H1 (cell line): Measurements from ENCODE around the gene KRTAP19-8. TPM values are rescaled to one million over a fixed set of nuclear protein-coding genes. Genes with fewer than 3 reads are reported as not detected.

Source experiments
- CTCF ChIA-PET: fragments of 300-600 bp; sonication (Branson Sonifier 250); formaldehyde crosslinking; loops from one replicate; lab custom pipeline; 2021; ENCODE audit not compliant: partially characterized antibody; lab: Charles Lee
- POLR2A ChIA-PET: fragments of 300-600 bp; sonication (Branson Sonifier 250); formaldehyde crosslinking; loops from one replicate; lab custom pipeline; 2021; ENCODE audit warnings: inconsistent platforms; ENCODE audit not compliant: partially characterized antibody; lab: Charles Lee
- DNase-seq, 2 experiments: peaks; one replicate each; pipeline versions ENCODE4 v3.0.0 to v3.0.0-alpha.2; 2010 to 2022; ENCODE audit warnings: low spot score in 2 of 2, low read depth in 1 of 2, mixed read lengths in 1 of 2
- FAIRE-seq: peaks from 2 replicates; lab custom pipeline; 2011; peaks lifted over from hg19 to GRCh38; lab: Jason Lieb, UNC
- H2AFZ ChIP-seq: 2 replicates; pipeline ENCODE4 v1.8.1; 2012; ENCODE audit warnings: low read length, inconsistent platforms
- H2AK5ac ChIP-seq: 2 replicates; pipeline ENCODE4 v1.6.1; 2013; ENCODE audit warnings: low read depth, low read length
- H2BK120ac ChIP-seq: replicated peaks from 2 replicates; pipeline ENCODE3; 2013; ENCODE audit warnings: low read depth, low read length, inconsistent platforms
- H2BK12ac ChIP-seq: 2 replicates; pipeline ENCODE4 v1.6.1; 2013; ENCODE audit warnings: low read depth, low read length
- H2BK15ac ChIP-seq: 2 replicates; pipeline ENCODE4 v1.6.1; 2013; ENCODE audit warnings: low read length
- H2BK20ac ChIP-seq: 2 replicates; pipeline ENCODE4 v1.6.1; 2013; ENCODE audit warnings: low read length
- H2BK5ac ChIP-seq: 2 replicates; pipeline ENCODE4 v1.6.1; 2013; ENCODE audit warnings: low read depth, low read length
- H3K14ac ChIP-seq: 2 replicates; pipeline ENCODE4 v1.6.1; 2013; ENCODE audit warnings: inconsistent platforms; ENCODE audit not compliant: insufficient read length
- H3K18ac ChIP-seq: 2 replicates; pipeline ENCODE4 v1.6.1; 2013; ENCODE audit warnings: low read length; ENCODE audit errors: extremely low read depth
- H3K23ac ChIP-seq: 2 replicates; pipeline ENCODE4 v1.6.1; 2013; ENCODE audit warnings: inconsistent platforms; ENCODE audit not compliant: insufficient read length
- H3K23me2 ChIP-seq: 2 replicates; pipeline ENCODE4 v1.6.1; 2013; ENCODE audit warnings: low read depth, low read length
- H3K27ac ChIP-seq: 2 replicates; pipeline ENCODE4 v1.6.1; 2011; ENCODE audit warnings: low read depth, low read length, inconsistent platforms
- H3K27me3 ChIP-seq, 4 experiments: replicated peaks in 1 of 4; 1 replicate in 1 of 4; 2 replicates in 3 of 4; pipeline versions ENCODE4 v1.6.1 to v1.8.1; 2011 to 2013; ENCODE audit warnings: low read length in 3 of 4, mild to moderate bottlenecking in 3 of 4, inconsistent platforms in 2 of 4, mixed read lengths in 2 of 4, moderate library complexity in 1 of 4; ENCODE audit not compliant: control insufficient read depth in 3 of 4, insufficient read depth in 3 of 4; ENCODE audit errors: extremely low read depth in 1 of 4
- H3K36me3 ChIP-seq, 4 experiments: 2 replicates each; pipeline versions ENCODE4 v1.6.1 to v1.8.1; 2011 to 2013; ENCODE audit warnings: mild to moderate bottlenecking in 4 of 4, low read length in 3 of 4, moderate library complexity in 2 of 4, control low read depth in 1 of 4, inconsistent platforms in 1 of 4; ENCODE audit not compliant: insufficient read depth in 4 of 4, control insufficient read depth in 2 of 4
- H3K4ac ChIP-seq: replicated peaks from 2 replicates; pipeline ENCODE3; 2013; ENCODE audit warnings: low read length, low read depth, mixed read lengths, inconsistent platforms; ENCODE audit not compliant: insufficient read length
- H3K4me1 ChIP-seq, 4 experiments: replicated peaks in 1 of 4; 1 replicate in 1 of 4; 2 replicates in 3 of 4; pipeline versions ENCODE4 v1.6.1 to v1.8.1; 2011 to 2013; ENCODE audit warnings: low read length in 3 of 4, inconsistent platforms in 2 of 4, mixed read lengths in 1 of 4; ENCODE audit not compliant: insufficient read depth in 4 of 4, control insufficient read depth in 3 of 4
- H3K4me2 ChIP-seq, 2 experiments: 2 replicates each; pipeline versions ENCODE4 v1.6.1 to v1.8.1; 2011 to 2013; ENCODE audit warnings: low read depth in 2 of 2, low read length in 2 of 2, control low read depth in 1 of 2, inconsistent platforms in 1 of 2, mild to moderate bottlenecking in 1 of 2; ENCODE audit not compliant: insufficient read depth in 1 of 2
- H3K4me3 ChIP-seq, 4 experiments: fragments of 200-600, 300-600 bp in 1 of 4; sonication (generic), shearing (Covaris generic), sonication (Bioruptor Twin) in 1 of 4; 2 replicates each; pipeline versions ENCODE4 v1.5.1 to v1.8.1; 2011 to 2016; ENCODE audit warnings: low read length in 4 of 4, low read depth in 3 of 4, control low read depth in 2 of 4, inconsistent platforms in 2 of 4, mild to moderate bottlenecking in 2 of 4, mixed read lengths in 1 of 4, moderate library complexity in 1 of 4; ENCODE audit not compliant: insufficient read depth in 2 of 4; ENCODE audit errors: extremely low read depth in 1 of 4
- H3K56ac ChIP-seq: replicated peaks from 2 replicates; pipeline ENCODE3; 2013; ENCODE audit warnings: low read depth, mild to moderate bottlenecking, mixed read lengths, low read length, inconsistent platforms; ENCODE audit not compliant: insufficient read length
- H3K79me1 ChIP-seq: 2 replicates; pipeline ENCODE4 v1.6.1; 2013; ENCODE audit warnings: low read depth, low read length, control low read depth
- H3K79me2 ChIP-seq, 2 experiments: 2 replicates each; pipeline versions ENCODE4 v1.6.1 to v1.8.1; 2012 to 2013; ENCODE audit warnings: low read length in 2 of 2, mild to moderate bottlenecking in 2 of 2, inconsistent platforms in 1 of 2; ENCODE audit not compliant: insufficient read depth in 2 of 2, control insufficient read depth in 1 of 2
- H3K9ac ChIP-seq, 4 experiments: replicated peaks in 1 of 4; 1 replicate in 1 of 4; 2 replicates in 3 of 4; pipeline versions ENCODE4 v1.6.1 to v1.8.1; 2011 to 2013; ENCODE audit warnings: low read depth in 3 of 4, low read length in 3 of 4, control low read depth in 2 of 4, mild to moderate bottlenecking in 2 of 4, moderate library complexity in 2 of 4, inconsistent platforms in 1 of 4; ENCODE audit errors: extremely low read depth in 1 of 4
- H3K9me3 ChIP-seq, 2 experiments: 2 replicates each; pipeline versions ENCODE4 v1.6.1 to v1.8.1; 2012 to 2013; ENCODE audit warnings: mild to moderate bottlenecking in 2 of 2, moderate library complexity in 2 of 2, control low read depth in 1 of 2, inconsistent platforms in 1 of 2, low read depth in 1 of 2, low read length in 1 of 2, mixed read lengths in 1 of 2; ENCODE audit not compliant: insufficient read depth in 2 of 2
- H4K20me1 ChIP-seq, 2 experiments: replicated peaks in 1 of 2; 2 replicates each; pipeline versions ENCODE3 to v1.8.1; 2011 to 2013; ENCODE audit warnings: inconsistent platforms in 2 of 2, low read length in 2 of 2, mild to moderate bottlenecking in 1 of 2; ENCODE audit not compliant: insufficient read depth in 2 of 2, control insufficient read depth in 1 of 2
- H4K5ac ChIP-seq: 2 replicates; pipeline ENCODE4 v1.6.1; 2013; ENCODE audit warnings: low read length, low read depth, mixed read lengths, inconsistent platforms; ENCODE audit not compliant: insufficient read length
- H4K8ac ChIP-seq: 2 replicates; pipeline ENCODE4 v1.8.0; 2013; ENCODE audit warnings: mild to moderate bottlenecking, moderate library complexity, low read length, inconsistent platforms; ENCODE audit not compliant: insufficient read depth; ENCODE audit errors: extremely low read depth
- H4K91ac ChIP-seq: replicated peaks from 2 replicates; pipeline ENCODE3; 2013; ENCODE audit warnings: low read length, mixed read lengths, inconsistent platforms; ENCODE audit not compliant: insufficient read length
- ASH2L ChIP-seq: fragments of 200-600, 300-600 bp; sonication (generic); IDR thresholded peaks from one replicate; pipeline ENCODE4 v1.7.1; 2017; ENCODE audit warnings: low read length
- ATF2 ChIP-seq: IDR thresholded peaks from 2 replicates; pipeline ENCODE4 v1.6.1; 2012; ENCODE audit warnings: low read length, inconsistent platforms
- BRCA1 ChIP-seq: IDR thresholded peaks from 2 replicates; pipeline ENCODE4 v1.6.1; 2012; ENCODE audit warnings: low read depth, low read length, improper control_type of control experiment
- CTCF ChIP-seq, 3 experiments: IDR thresholded peaks; 1 replicate in 2 of 3; 2 replicates in 1 of 3; pipeline versions ENCODE4 v1.5.1 to v1.6.1; 2011; ENCODE audit warnings: low read length in 3 of 3, mild to moderate bottlenecking in 3 of 3, inconsistent platforms in 2 of 3, low read depth in 1 of 3, moderate library complexity in 1 of 3; ENCODE audit not compliant: insufficient read depth in 1 of 3; ENCODE audit errors: control extremely low read depth in 1 of 3
- EZH2 ChIP-seq: fragments of 200-600 bp; sonication (generic); IDR thresholded peaks from 2 replicates; pipeline ENCODE4 v1.7.1; 2012; ENCODE audit warnings: low read depth, mild to moderate bottlenecking, moderate library complexity, low read length, inconsistent platforms; ENCODE audit not compliant: severe bottlenecking
- HDAC6 ChIP-seq: IDR thresholded peaks from one replicate; pipeline ENCODE4 v1.7.1; 2012; ENCODE audit warnings: low read depth, mild to moderate bottlenecking, inconsistent platforms, low read length, moderate library complexity
- MAFK ChIP-seq: IDR thresholded peaks from 2 replicates; pipeline ENCODE4 v1.6.1; 2012; ENCODE audit warnings: low read depth, mild to moderate bottlenecking, improper control_type of control experiment, low read length
- RNF2 ChIP-seq: fragments of 200-900, 300-1000 bp; sonication (generic); IDR thresholded peaks from 2 replicates; pipeline ENCODE4 v1.7.1; 2016; ENCODE audit warnings: borderline replicate concordance, low read depth, mild to moderate bottlenecking, antibody characterized with exemption, low read length; ENCODE audit not compliant: poor library complexity, severe bottlenecking; ENCODE audit errors: missing control alignments
- RXRA ChIP-seq: IDR thresholded peaks from 2 replicates; pipeline ENCODE4 v1.6.1; 2011; ENCODE audit warnings: low read depth, mild to moderate bottlenecking, low read length, moderate library complexity; ENCODE audit not compliant: insufficient read depth
- SP1 ChIP-seq: IDR thresholded peaks from 2 replicates; pipeline ENCODE4 v1.6.1; 2011; ENCODE audit warnings: low read depth, low read length
- WGBS, 2 experiments: shearing (Covaris generic) in 1 of 2; methylation state at CpG; one replicate each; pipeline versions ENCODE4 v1.1.6 to v1.1.7; 2013 to 2015; ENCODE audit warnings: low lambda C conversion rate in 2 of 2, mixed read lengths in 2 of 2, inconsistent platforms in 1 of 2, low coverage in 1 of 2, missing lambda C conversion rate in 1 of 2; ENCODE audit not compliant: insufficient replicate concordance in 2 of 2, insufficient coverage in 1 of 2, insufficient read length in 1 of 2; ENCODE audit errors: extremely low coverage in 1 of 2, missing lambda C conversion rate in 1 of 2; 5-methylcytosine and 5-hydroxymethylcytosine counted together
- polyA plus RNA-seq, 7 experiments: library from polyadenylated mRNA; depleted of rRNA in 3 of 7; stranded (reverse) in 5 of 7; unstranded in 2 of 7; fragments of >200 nt in 5 of 7; fragments of 200-250 nt in 2 of 7; gene quantifications; 1 replicate in 5 of 7; 2 replicates in 1 of 7; 4 replicates in 1 of 7; pipeline versions ENCODE4 v1.2.1 to v1.2.3, GENCODE V29; 2011 to 2013; ENCODE audit warnings: missing spikeins in 2 of 7, mixed read lengths in 2 of 7
- total RNA-seq: library from RNA; stranded (reverse); fragmentation: NEBNext Ultra II Directional; extraction: Animal tissue kit (Norgen Biotek cat#: 25700); gene quantifications from 2 replicates; pipeline ENCODE4 v1.2.1, GENCODE V29; 2021

Gene KRTAP19-8
- total and polyA plus RNA-seq, 2 of the 8 experiments (the other 6 are each of a cell fraction or from before 2014, with no cell fraction given) = not detected

GRCh38 chr21:31022306-31022705, 16.0 kb downstream of the KRTAP19-8 start:
- H2AK5ac ChIP-seq = no peak overlapping the region
- H2BK120ac ChIP-seq = no peak overlapping the region
- H3K14ac ChIP-seq = no peak overlapping the region
- H3K18ac ChIP-seq = no peak overlapping the region
- H2BK12ac ChIP-seq = no peak overlapping the region
- no peak overlapping the region for H2BK20ac ChIP-seq
- H3K4me2 ChIP-seq = no peak overlapping the region
- DNase-seq (no peak), FAIRE-seq (no peak)
- H2BK5ac ChIP-seq = no peak overlapping the region
- ChIA-PET CTCF (no interaction called here), POLR2A (no interaction called here)
- H2BK15ac ChIP-seq = no peak overlapping the region
- no peak overlapping the region for H3K4ac ChIP-seq
- H3K4me1 ChIP-seq = no peaks in the 10 kb centered on the region
- no peaks in the 10 kb centered on the region for H3K9me3 ChIP-seq
- no peak overlapping the region for H3K56ac ChIP-seq
- H3K9ac ChIP-seq = no peak overlapping the region
- H4K5ac ChIP-seq = no peak overlapping the region
- no peak overlapping the region for H2AFZ ChIP-seq
- no peak overlapping the region for H3K27ac ChIP-seq
- H4K91ac ChIP-seq = no peak overlapping the region
- no peak overlapping the region for H3K4me3 ChIP-seq
- H4K20me1 ChIP-seq = no peaks in the 10 kb centered on the region
- H3K23me2 ChIP-seq = no peaks in the 10 kb centered on the region
- H3K23ac ChIP-seq = no peak overlapping the region
- no peaks in the 10 kb centered on the region for H3K79me2 ChIP-seq
- 0 out of 7 replicates have a peak, but pooled peaks cover 0 to 2% (median 0%) of the 10 kb centered on the region in 4 experiments for H3K27me3 ChIP-seq
- 82% methylated on average over 4 of the region's 4 CpGs; no CpG with 5 or more reads in 1 of the 2 experiments for WGBS, 2 experiments
- no peaks in the 10 kb centered on the region for H3K36me3 ChIP-seq
- no peak overlapping the region for H4K8ac ChIP-seq
- no peaks in the 10 kb centered on the region for H3K79me1 ChIP-seq
- TF ChIP-seq CTCF (IDR thresholded peaks at IDR 0.05; ENCODE audit: control extremely low read depth in 1 of 3, insufficient read depth in 1 of 3, low read depth in 1 of 3, low read length in 3 of 3) (no peak), SP1 (no peak), EZH2 (no peak), RNF2 (no peak), ATF2 (no peak), MAFK (no peak), HDAC6 (no peak), BRCA1 (no peak), RXRA (no peak), ASH2L (no peak)
